Spleen (tissue), 11 donors: ENCODE results near the gene HOXC12. TPM values are rescaled to one million over a fixed set of nuclear protein-coding genes. Genes with fewer than 3 reads are reported as not detected.

Source experiments
- DNase-seq: peaks from one replicate; pipeline ENCODE4 v3.0.0-alpha.2; 2020
- H3K27ac ChIP-seq, 8 donors: fragments of 200-600 bp; sonication (generic) in 7 of 8; 1 replicate in 4 of 8; 2 replicates in 4 of 8; pipeline versions ENCODE4 v1.5.0 to v1.8.0; 2016 to 2021; ENCODE audit warnings: inconsistent platforms in 4 of 8, mild to moderate bottlenecking in 4 of 8, moderate library complexity in 1 of 8
- H3K27me3 ChIP-seq, 7 donors: fragments of 200-600 bp; sonication (generic) in 6 of 7; replicated peaks in 1 of 7; 1 replicate in 4 of 7; 2 replicates in 3 of 7; pipeline versions ENCODE4 v1.5.0 to v1.8.0; 2016 to 2021; ENCODE audit warnings: inconsistent platforms in 3 of 7, mild to moderate bottlenecking in 1 of 7
- H3K36me3 ChIP-seq, 6 donors: fragments of 200-600 bp; sonication (generic) in 5 of 6; 1 replicate in 4 of 6; 2 replicates in 2 of 6; pipeline versions ENCODE4 v1.5.0 to v1.8.0; 2016 to 2021; ENCODE audit warnings: inconsistent platforms in 2 of 6
- H3K4me1 ChIP-seq, 6 donors: fragments of 200-600 bp; sonication (generic) in 5 of 6; 1 replicate in 3 of 6; 2 replicates in 3 of 6; pipeline versions ENCODE4 v1.5.0 to v1.8.0; 2016 to 2021; ENCODE audit warnings: inconsistent platforms in 3 of 6
- H3K4me3 ChIP-seq, 8 donors: fragments of 200-600 bp; sonication (generic) in 7 of 8; 1 replicate in 4 of 8; 2 replicates in 4 of 8; pipeline versions ENCODE4 v1.5.0 to v1.8.0; 2016 to 2021; ENCODE audit warnings: inconsistent platforms in 4 of 8, mild to moderate bottlenecking in 4 of 8, moderate library complexity in 2 of 8
- H3K9me3 ChIP-seq, 8 donors: fragments of 200-600 bp; sonication (generic) in 7 of 8; 1 replicate in 4 of 8; 2 replicates in 4 of 8; pipeline versions ENCODE4 v1.5.0 to v1.8.0; 2016 to 2021; ENCODE audit warnings: inconsistent platforms in 4 of 8
- CTCF ChIP-seq, 11 experiments: fragments of 200-600 bp in 7 of 11; fragments of 450-650 bp in 4 of 11; sonication (generic) in 4 of 11; IDR thresholded peaks in 8 of 11; conservative IDR thresholded peaks in 3 of 11; 1 replicate in 7 of 11; 2 replicates in 4 of 11; pipeline versions ENCODE4 v1.4.0 to v1.8.0; 2016 to 2021; ENCODE audit warnings: antibody characterized with exemption in 11 of 11, inconsistent platforms in 4 of 11, mild to moderate bottlenecking in 1 of 11
- POLR2A ChIP-seq, 3 donors: fragments of 450-650 bp; IDR thresholded peaks; one replicate each; pipeline ENCODE4 v1.5.1; 2017; ENCODE audit warnings: antibody characterized with exemption in 3 of 3, mild to moderate bottlenecking in 1 of 3
- POLR2AphosphoS5 ChIP-seq, 3 donors: sonication (generic); formaldehyde crosslinking; IDR thresholded peaks; one replicate each; pipeline ENCODE4 v1.5.1; 2017; ENCODE audit warnings: antibody characterized with exemption in 3 of 3
- WGBS, 5 donors: extraction: QIAGEN DNeasy Blood & Tissue Kit in 3 of 5; methylation state at CpG; one replicate each; pipeline versions ENCODE4 v1.1.5 to v1.1.7; 2013 to 2018; 5-methylcytosine and 5-hydroxymethylcytosine counted together
- intact Hi-C: fragments of 100-400 bp; cut with DNase I; formaldehyde crosslinking; loops from one replicate; pipeline ENCODE4 v1.15.0; 2023; ENCODE audit warnings: low total_unique reads
- polyA plus RNA-seq, 3 donors: library from polyadenylated mRNA; stranded (reverse); fragments of 200-250 nt; gene quantifications; one replicate each; pipeline ENCODE4 v1.2.1, GENCODE V29; 2013
- total RNA-seq, 7 donors: library from RNA; depleted of rRNA in 3 of 7; stranded (reverse); fragments of >200 nt in 3 of 7; fragmentation: NEBNext Ultra II Directional in 4 of 7; extraction: Animal tissue kit (Norgen Biotek cat#: 25700) in 4 of 7; gene quantifications; one replicate each; pipeline versions ENCODE4 v1.1.0 to v1.2.1, GENCODE V29; 2016 to 2021
- donor health status: healthy with polysubstance abuse.
- donor health status: DM: no; HTN: no; CAD: no; lungs with moderate emphysema.
- donor health status: DM: no; HTN: no; CAD: no.
- donor health status: Bipolar disorder and iron deficiency.
- donor health status: healthy.
- donor health status: DM: no; HTN: no; CAD: no.
- donor health status: DM: yes; HTN: yes; CAD: no.

The HOXC12 gene
- total and polyA plus RNA-seq, 10 donors: not detected

DNA sequence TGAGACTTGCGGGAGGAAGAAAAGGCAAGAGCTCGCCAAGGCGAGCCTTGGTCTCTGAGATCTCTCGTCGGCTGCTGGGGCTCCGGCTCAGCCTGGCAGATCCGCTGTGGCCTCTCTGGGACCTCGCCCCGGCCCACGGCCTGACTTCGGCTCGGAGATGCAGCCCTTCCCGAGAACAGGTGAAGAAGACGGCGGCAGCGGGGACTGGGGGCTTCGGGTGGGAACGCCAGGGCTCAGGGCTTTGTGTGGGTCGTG lies 39.2 kb downstream of the HOXC12 start:
- Histone ChIP-seq H3K27ac (no peak overlapping the region), H3K36me3 (no peaks in the 10 kb centered on the region), H3K9me3 (no peaks in the 10 kb centered on the region), H3K27me3 (peaks cover 15 to 100% (median 100%) of the 10 kb centered on the region in 7 donors), H3K4me1 (peaks cover 14 to 51% (median 41%) of the 10 kb centered on the region in 6 donors), H3K4me3 (peak overlapping the region in 1 of 8 donors; percentile 77)
- no peak for TF ChIP-seq CTCF (IDR thresholded peaks at IDR 0.05 in 8 of 11, conservative IDR thresholded peaks at IDR 0.05 in 3 of 11)
- TF ChIP-seq POLR2AphosphoS5 (IDR thresholded peaks at IDR 0.05): no peak
- no peak for TF ChIP-seq POLR2A (IDR thresholded peaks at IDR 0.05)
- intact Hi-C loops: no loop called here
- DNase-seq: no peak
- WGBS, 5 donors: 5 to 17% (median 7%) methylated on average over 19 of the region's 19 CpGs

- H3K4me1 ChIP-seq: peaks cover 14 to 48% (median 37%) of the 10 kb centered on the region in 6 donors
- no peaks in the 10 kb centered on the region for H3K9me3 ChIP-seq
- 4 to 13% (median 8%) methylated on average over 52 to 60 of the region's 60 CpGs for WGBS, 5 donors
- H3K36me3 ChIP-seq: no peaks in the 10 kb centered on the region
- peaks cover 15 to 100% (median 100%) of the 10 kb centered on the region in 7 donors for H3K27me3 ChIP-seq
- DNase-seq: peak; percentile 70
- no peak overlapping the region for H3K27ac ChIP-seq
- TF ChIP-seq CTCF (IDR thresholded peaks at IDR 0.05 in 8 of 11, conservative IDR thresholded peaks at IDR 0.05 in 3 of 11) (no peak), POLR2AphosphoS5 (IDR thresholded peaks at IDR 0.05) (peak in 1 of 3 donors; percentile 20)
- peak overlapping the region in 5 of 8 donors; percentile 46 to 77 (median 49) for H3K4me3 ChIP-seq
- intact Hi-C loops: no loop called here
Measured at GRCh38 chr12:53994264-53995001, 39.7 kb downstream of the HOXC12 start.

- Histone ChIP-seq H3K27me3 (peaks cover 15 to 100% (median 100%) of the 10 kb centered on the region in 7 donors), H3K4me1 (peaks cover 16 to 49% (median 39%) of the 10 kb centered on the region in 6 donors), H3K4me3 (peak overlapping the region in 7 of 8 donors; percentile 46 to 77 (median 49)), H3K27ac (no peak overlapping the region), H3K9me3 (no peaks in the 10 kb centered on the region), H3K36me3 (no peaks in the 10 kb centered on the region)
- 2 to 6% (median 3%) methylated on average over 13 to 17 of the region's 17 CpGs for WGBS, 5 donors
- TF ChIP-seq POLR2AphosphoS5 (IDR thresholded peaks at IDR 0.05) (no peak), CTCF (IDR thresholded peaks at IDR 0.05 in 8 of 11, conservative IDR thresholded peaks at IDR 0.05 in 3 of 11) (no peak), POLR2A (IDR thresholded peaks at IDR 0.05) (no peak)
- intact Hi-C loops: no loop called here
- no peak for DNase-seq
Measured at GRCh38 chr12:53995002-53995377, 40.3 kb downstream of the HOXC12 start.

GRCh38 chr12:53995378-53996239 lies 40.9 kb downstream of the HOXC12 start:
- H3K9me3 ChIP-seq: no peaks in the 10 kb centered on the region
- peak overlapping the region; percentile 24 to 77 (median 49) for H3K4me3 ChIP-seq
- WGBS, 5 donors: 1 to 4% (median 2%) methylated on average over 44 to 48 of the region's 48 CpGs
- TF ChIP-seq CTCF (IDR thresholded peaks at IDR 0.05 in 8 of 11, conservative IDR thresholded peaks at IDR 0.05 in 3 of 11): no peak
- TF ChIP-seq POLR2AphosphoS5 (IDR thresholded peaks at IDR 0.05): peak in 1 of 3 donors; percentile 62
- no peaks in the 10 kb centered on the region for H3K36me3 ChIP-seq
- intact Hi-C loops: no loop called here
- DNase-seq: peak; percentile 72
- H3K27me3 ChIP-seq: peaks cover 21 to 100% (median 100%) of the 10 kb centered on the region in 7 donors
- no peak overlapping the region for H3K27ac ChIP-seq
- H3K4me1 ChIP-seq: peaks cover 19 to 55% (median 45%) of the 10 kb centered on the region in 6 donors
